Sciatic nerve (tissue), 1 donor: Measurements from ENCODE around the gene STAT6. TPM values are rescaled to one million over a fixed set of nuclear protein-coding genes. Genes with fewer than 3 reads are reported as not detected.

Experiments used
- total RNA-seq: library from RNA; stranded (reverse); fragmentation: NEBNext Ultra II Directional; extraction: Animal tissue kit (Norgen Biotek cat#: 25700); gene quantifications from one replicate; pipeline ENCODE4 v1.2.1, GENCODE V29; 2021
- donor health status: DM: no; HTN: no; CAD: no.

STAT6 gene
- total RNA-seq, 1 donor from 2014 or later = 187 TPM

Other genes starting within 250 kb of the STAT6 start
- 0.18 TPM for gene SDR9C7, start 177.0 kb downstream of the STAT6 start, total RNA-seq
- gene RDH16, start 153.8 kb downstream of the STAT6 start, total RNA-seq = 1.4 TPM
- 6.2 TPM for gene ZBTB39, start 104.8 kb downstream of the STAT6 start, total RNA-seq
- not detected for gene TAC3, start 94.8 kb downstream of the STAT6 start, total RNA-seq
- gene MYO1A, start 61.2 kb downstream of the STAT6 start, total RNA-seq = 0.36 TPM
- 13.1 TPM for gene NEMP1, start 32.6 kb downstream of the STAT6 start, total RNA-seq
- 52.7 TPM for gene NAB2, start 22.2 kb downstream of the STAT6 start, total RNA-seq
- gene LRP1, start 17.1 kb upstream of the STAT6 start, total RNA-seq = 760 TPM
- not detected for gene LRP1-AS, start 36.3 kb upstream of the STAT6 start, total RNA-seq
- 0.27 TPM for gene NXPH4, start 105.4 kb upstream of the STAT6 start, total RNA-seq
- gene SHMT2, start 118.3 kb upstream of the STAT6 start, total RNA-seq = 41.9 TPM
- gene STAC3, start 139.8 kb upstream of the STAT6 start, total RNA-seq = 1.9 TPM